ENCODE results near the gene FHL3. TPM values are rescaled to one million over a fixed set of nuclear protein-coding genes. Genes with fewer than 3 reads are reported as not detected.

FHL3 gene
- total and polyA plus RNA-seq, 9 of the 15 experiments (the other 6 are each of a cell fraction or from before 2014, with no cell fraction given) = 6.1 to 144 (median 34.1) TPM

- WGBS (ENCODE audit: insufficient coverage, low coverage, missing lambda C conversion rate) = 62% methylated on average over 3 of the region's 3 CpGs
- Histone ChIP-seq H4K20me1 (replicated peaks; ENCODE audit: control insufficient read depth, insufficient read depth, low read length) (peaks cover 21% of the 10 kb centered on the region), H3K9ac (ENCODE audit: insufficient read depth in 1 of 2, low read depth in 2 of 2, low read length in 2 of 2) (no peak overlapping the region), H3K27me3 (ENCODE audit: control insufficient read depth in 2 of 2, insufficient read depth in 2 of 2, low read length in 2 of 2) (no peaks in the 10 kb centered on the region), H3K9me3 (replicated peaks; ENCODE audit: control insufficient read depth, insufficient read depth, low read depth, low read length) (no peaks in the 10 kb centered on the region), H3K36me3 (ENCODE audit: control insufficient read depth, insufficient read depth, low read length) (peaks cover 43% of the 10 kb centered on the region), H3K4me2 (ENCODE audit: insufficient read depth, low read length) (no peak overlapping the region), H3K27ac (ENCODE audit: extremely low read depth, low read depth, low read length) (no peak overlapping the region), H3K9me1 (ENCODE audit: control insufficient read depth, insufficient read depth, low read length) (no peaks in the 10 kb centered on the region), H3K79me2 (ENCODE audit: control insufficient read depth, insufficient read depth, low read length) (no peaks in the 10 kb centered on the region), H3K4me1 (replicated peaks in 1 of 2; ENCODE audit: control insufficient read depth in 2 of 2, insufficient read depth in 2 of 2, low read length in 2 of 2) (peaks cover 10 to 34% of the 10 kb centered on the region in 2 experiments; a peak in 4 of 5 replicates), H2AFZ (ENCODE audit: low read depth, low read length) (no peak overlapping the region), H3K4me3 (no peak overlapping the region)
- no peak for TF ChIP-seq FOSL1 (tag; conservative IDR thresholded peaks at IDR 0.05)
- TF ChIP-seq POLR2AphosphoS5 (IDR thresholded peaks at IDR 0.05; ENCODE audit: control insufficient read depth, insufficient read depth, low read depth, low read length) = peak; percentile 26; the same call in 1 of the 2 replicates
- DNase-seq (ENCODE audit: extremely low read depth in 1 of 4, low spot score in 3 of 4) (no peak), FAIRE-seq (no peak), ATAC-seq (peak; percentile 49)
- POLR2A ChIA-PET = interaction anchor here (0.6 to 4.0 kb wide), 13 partner anchors 9 to 1982 kb away, joined by 3 to 43 read pairs (median 5); partner anchors contain the start of gene UTP11
- BruUV-seq (replicated peaks) = no TSS peak
- intact Hi-C loops (cut with micrococcal nuclease) = no loop called here
- in situ Hi-C loops (cut with MboI) = loop anchor here (25.0 kb wide), 1 partner anchor 559 kb away; no protein-coding TSS in a partner anchor
- CTCF ChIA-PET (ENCODE audit: low intra/inter-chr PET ratio) = no interaction called here
Observed at GRCh38 chr1:38028105-38028591, 22.8 kb upstream of the FHL3 start.
